Measurements from ENCODE around the gene FLOT1.
"Not testable (repeated sequence)": the region's sequence is repeated elsewhere in the genome, so short reads cannot be mapped to it uniquely, and the experiment has no call there.

The FLOT1 gene

GRCh38 chr6:30743099-30744053 lies 889 bp upstream of the FLOT1 start:
- FAIRE-seq, result no peak

GRCh38 chr6:30741789-30742315 lies 635 bp downstream of the FLOT1 start:
- no peak for FAIRE-seq

GRCh38 chr6:30741063-30741779 lies 1.3 kb downstream of the FLOT1 start:
- FAIRE-seq, result no peak

GRCh38 chr6:30740540-30740870 lies 2.0 kb downstream of the FLOT1 start:
- FAIRE-seq, result no peak

- FAIRE-seq, result no peak
These were observed 4.0 kb downstream of the FLOT1 start for GRCh38 chr6:30738532-30738931.

- FAIRE-seq, result no peak
These were observed 6.7 kb downstream of the FLOT1 start for GRCh38 chr6:30735668-30736314.

GRCh38 chr6:30732237-30732943 lies 10.1 kb downstream of the FLOT1 start:
- FAIRE-seq, result no peak

- FAIRE-seq, result no peak
These were observed 11.7 kb downstream of the FLOT1 start for GRCh38 chr6:30730601-30731435.

- no peak for FAIRE-seq
These were observed 14.4 kb downstream of the FLOT1 start for GRCh38 chr6:30727920-30728553.

- FAIRE-seq, result no peak
These were observed 15.7 kb downstream of the FLOT1 start for GRCh38 chr6:30726506-30727413.

GRCh38 chr6:30725713-30726505 lies 16.6 kb downstream of the FLOT1 start:
- no peak for FAIRE-seq

- FAIRE-seq, result no peak
These were observed 17.4 kb downstream of the FLOT1 start for GRCh38 chr6:30724906-30725667.

GRCh38 chr6:30723843-30724741 lies 18.4 kb downstream of the FLOT1 start:
- not testable (repeated sequence) for FAIRE-seq

GRCh38 chr6:30723159-30723842 lies 19.2 kb downstream of the FLOT1 start:
- FAIRE-seq, result not testable (repeated sequence)

GRCh38 chr6:30722280-30723112 lies 20.0 kb downstream of the FLOT1 start:
- FAIRE-seq, result no peak

- not testable (repeated sequence) for FAIRE-seq
These were observed 20.5 kb downstream of the FLOT1 start for GRCh38 chr6:30722025-30722279.

Data from A204.1 (cell line).